Hematopoietic multipotent progenitor cell treated with erythropoietin and hydrocortisone succinate and interleukin-3 and kit ligand, for 4 days (in vitro differentiated cells): ENCODE measurements around the gene MNT.
A peak's percentile ranks its signal among the peaks of the same experiment; 100 is the strongest.

Source experiments
- DNase-seq: peaks from one replicate; pipeline ENCODE4 v3.0.0-alpha.2; 2015

The MNT gene

DNA sequence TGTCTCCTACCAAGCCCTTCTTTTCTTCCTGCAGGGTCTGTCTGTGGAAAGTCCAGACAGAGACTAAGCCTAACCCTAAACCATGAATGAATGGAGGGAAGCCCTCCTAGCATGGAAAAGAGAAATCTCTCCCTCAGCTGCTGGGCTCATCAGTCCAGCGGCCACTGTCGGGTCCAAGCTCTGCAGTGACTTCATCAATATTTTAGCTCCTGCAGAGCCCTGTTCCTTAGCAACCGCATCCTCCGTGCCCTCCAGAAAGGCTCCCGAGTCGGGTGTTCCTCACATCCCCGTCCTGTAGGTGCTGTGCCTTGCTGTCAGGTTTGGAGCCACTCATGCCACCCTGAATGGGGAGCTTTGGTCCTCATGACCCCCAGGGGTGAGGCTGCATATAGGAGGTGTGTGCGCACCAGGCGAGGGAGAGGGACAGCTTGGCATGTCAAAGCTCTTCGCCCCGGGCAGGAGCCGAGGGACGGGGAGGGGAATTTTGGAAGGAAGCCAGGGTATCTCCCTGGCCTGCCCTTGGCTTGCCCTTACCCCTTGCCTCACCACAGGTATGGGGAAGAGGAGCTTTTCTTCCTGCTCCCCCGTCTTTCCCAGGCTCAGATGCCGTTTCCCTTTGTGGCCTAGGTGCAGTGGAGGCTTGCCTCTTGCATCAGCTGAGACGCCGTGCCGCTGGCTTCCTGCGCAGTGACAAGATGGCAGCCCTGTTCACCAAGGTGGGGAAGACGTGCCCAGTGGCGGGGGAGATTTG lies 39.7 kb downstream of the MNT start:
- no peak for DNase-seq

- no peak for DNase-seq
These were observed 42.9 kb downstream of the MNT start for GRCh38 chr17:2357931-2358434.

DNA sequence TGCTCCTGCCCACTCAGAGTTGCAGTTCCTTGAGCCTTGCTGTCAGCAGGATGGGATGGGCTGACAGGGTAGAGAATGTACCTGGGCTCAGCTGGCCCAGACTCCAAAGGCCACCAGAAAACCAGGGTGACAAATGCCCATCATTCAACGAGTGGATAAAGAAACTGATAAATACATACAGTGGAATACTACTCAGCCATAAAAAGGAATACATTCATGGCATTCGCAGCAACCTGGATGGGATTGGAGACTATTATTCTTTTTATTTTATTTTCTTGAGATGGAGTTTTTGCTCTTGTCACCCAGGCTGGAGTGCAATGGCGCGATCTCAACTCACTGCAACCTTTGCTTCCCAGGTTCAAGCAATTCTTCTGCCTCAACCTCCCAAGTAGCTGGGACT lies 43.6 kb downstream of the MNT start:
- DNase-seq = no peak

DNA sequence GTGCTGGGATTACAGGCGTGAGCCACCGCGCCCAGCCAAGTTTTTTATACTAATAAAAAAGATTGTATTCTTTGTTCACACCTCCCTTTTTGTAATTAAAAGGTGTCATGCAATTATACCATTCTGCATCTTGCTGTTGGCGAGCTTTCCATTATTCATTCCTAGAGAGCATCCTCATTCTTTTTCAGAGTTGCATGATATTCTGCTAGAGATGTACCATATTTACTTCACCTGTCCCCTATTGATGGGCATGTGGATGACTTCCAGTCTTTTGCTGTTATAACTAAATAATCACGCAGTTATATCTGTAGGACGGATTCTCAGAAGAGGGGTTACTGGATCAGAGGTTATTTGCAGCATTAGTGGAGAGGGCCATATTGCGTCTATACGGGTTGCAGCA lies 46.5 kb downstream of the MNT start:
- DNase-seq = no peak

- DNase-seq = no peak
These were observed 49.6 kb downstream of the MNT start for GRCh38 chr17:2351269-2351668.

- no peak for DNase-seq
These were observed 52.8 kb downstream of the MNT start for GRCh38 chr17:2347805-2348685.

GRCh38 chr17:2346475-2346874 lies 54.4 kb downstream of the MNT start:
- no peak for DNase-seq

GRCh38 chr17:2344528-2344927 lies 56.3 kb downstream of the MNT start:
- DNase-seq = no peak

GRCh38 chr17:2343421-2343820 lies 57.4 kb downstream of the MNT start:
- no peak for DNase-seq

- peak; percentile 29 for DNase-seq
These were observed 62.6 kb downstream of the MNT start for GRCh38 chr17:2338315-2338657.

- peak; percentile 83 for DNase-seq
These were observed 63.1 kb downstream of the MNT start for GRCh38 chr17:2337544-2338314.

GRCh38 chr17:2336852-2337543 lies 63.9 kb downstream of the MNT start, which contains the start of gene SGSM2:
TSS of gene SGSM2 (plus strand) at chr17:2337501. CDS start at chr17:2337689, 188 bp downstream.
- peak; percentile 87 for DNase-seq

DNA sequence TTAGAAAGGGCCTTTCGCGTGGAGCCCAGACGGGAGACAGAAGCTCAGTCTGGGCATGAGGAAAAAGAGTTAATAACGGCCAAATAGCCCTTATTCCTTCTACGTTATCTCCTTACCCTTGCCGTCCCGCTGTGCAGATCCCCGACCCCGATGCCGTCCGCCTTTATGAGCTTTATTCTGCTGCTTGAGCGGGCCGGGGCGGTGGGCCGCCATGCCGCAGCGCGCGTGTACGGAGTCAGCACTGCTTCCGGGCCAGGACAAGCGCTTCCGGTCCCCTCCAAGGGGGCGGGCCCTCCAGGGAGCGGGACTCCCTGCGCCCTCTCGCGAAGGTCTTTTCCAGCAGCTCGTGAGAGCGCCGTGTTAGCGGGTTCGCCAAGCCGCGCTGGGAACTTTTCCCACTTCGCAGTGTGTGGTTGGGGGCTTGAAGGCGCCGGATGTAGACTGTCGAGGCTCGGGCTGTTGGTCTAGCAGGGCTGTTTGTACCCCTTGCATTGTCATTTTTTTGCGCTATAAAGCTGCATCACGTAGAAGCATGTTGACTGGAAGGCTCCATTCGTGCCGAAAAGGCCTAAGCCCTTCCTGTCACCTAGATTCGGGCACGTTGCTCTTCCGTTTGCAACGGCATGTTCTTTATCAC lies 64.5 kb downstream of the MNT start, which contains the start of gene TSR1:
TSR1 (minus strand) TSS at position 243 of the 637 bp plus-strand sequence; CDS start at position 213, 30 bp downstream.
- DNase-seq = peak; percentile 97

DNA sequence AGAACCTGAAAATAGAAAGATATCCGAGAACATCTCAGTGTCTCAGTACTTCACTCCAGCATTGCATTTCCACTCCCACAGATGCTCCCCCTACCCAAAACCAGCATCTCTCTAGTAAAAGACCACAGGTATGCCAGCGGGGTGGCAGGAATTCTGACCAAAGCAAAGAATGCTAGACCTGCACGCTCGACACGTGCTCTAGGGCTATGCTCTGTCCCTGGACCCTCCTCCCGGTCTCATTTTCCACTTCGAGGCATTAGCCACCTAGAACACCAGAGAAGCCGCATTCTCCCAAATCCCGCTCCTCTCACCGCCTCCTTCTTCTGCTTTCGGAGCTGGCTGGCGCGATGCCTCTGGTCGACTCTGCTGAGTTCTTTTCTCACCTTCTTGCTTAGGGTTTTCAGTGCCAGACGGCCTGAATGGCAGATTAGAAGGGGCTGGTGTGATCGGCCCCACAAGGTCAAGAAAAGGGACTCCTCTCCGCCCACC lies 65.1 kb downstream of the MNT start:
- DNase-seq = peak; percentile 30
